Adrenal gland (tissue), 5 donors: ENCODE data around the gene ADCY1.
"Not testable (repeated sequence)": the region's sequence is repeated elsewhere in the genome, so short reads cannot be mapped to it uniquely, and the experiment has no call there.

Experiments
- CTCF ChIP-seq, 6 experiments: fragments of 450-650 bp in 4 of 6; fragments of 200-600 bp in 2 of 6; sonication (generic) in 1 of 6; IDR thresholded peaks; 1 replicate in 5 of 6; 2 replicates in 1 of 6; pipeline versions ENCODE4 v1.5.1 to v1.8.0; 2016 to 2021; ENCODE audit warnings: antibody characterized with exemption in 6 of 6, mild to moderate bottlenecking in 2 of 6, moderate library complexity in 1 of 6
- POLR2A ChIP-seq, 2 donors: fragments of 450-650 bp; IDR thresholded peaks; one replicate each; pipeline ENCODE4 v1.6.1; 2017; ENCODE audit warnings: antibody characterized with exemption in 2 of 2, mild to moderate bottlenecking in 2 of 2, moderate library complexity in 1 of 2
- donor health status: DM: no; HTN: no; CAD: no.

DNA sequence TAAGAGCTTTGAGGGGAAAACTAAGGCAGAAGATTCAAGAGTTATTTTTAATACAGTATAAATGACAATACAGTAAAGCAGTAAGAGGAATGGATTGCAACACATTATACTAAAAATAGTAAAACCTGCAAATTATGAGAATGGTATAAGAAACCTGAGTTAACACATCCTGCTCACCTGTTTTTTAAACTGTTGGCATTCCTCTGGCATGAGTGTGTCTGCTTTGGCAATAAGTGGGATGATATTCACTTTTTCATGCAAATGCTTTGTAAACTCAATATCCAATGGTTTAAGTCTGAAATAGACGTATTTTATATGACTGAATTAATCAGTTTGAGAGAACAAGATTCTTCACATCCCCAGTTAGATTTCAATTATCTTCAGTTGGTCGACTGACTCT lies 177.2 kb downstream of the ADCY1 start:
- not testable (repeated sequence) for TF ChIP-seq CTCF, POLR2A (IDR thresholded peaks at IDR 0.05)
